SIG-M5 (cell line): ENCODE measurements around the gene UQCRFS1.

Experiments
- DNase-seq: peaks from one replicate; lab custom pipeline; 2025; lab: John Stamatoyannopoulos, UW

The UQCRFS1 gene

DNA sequence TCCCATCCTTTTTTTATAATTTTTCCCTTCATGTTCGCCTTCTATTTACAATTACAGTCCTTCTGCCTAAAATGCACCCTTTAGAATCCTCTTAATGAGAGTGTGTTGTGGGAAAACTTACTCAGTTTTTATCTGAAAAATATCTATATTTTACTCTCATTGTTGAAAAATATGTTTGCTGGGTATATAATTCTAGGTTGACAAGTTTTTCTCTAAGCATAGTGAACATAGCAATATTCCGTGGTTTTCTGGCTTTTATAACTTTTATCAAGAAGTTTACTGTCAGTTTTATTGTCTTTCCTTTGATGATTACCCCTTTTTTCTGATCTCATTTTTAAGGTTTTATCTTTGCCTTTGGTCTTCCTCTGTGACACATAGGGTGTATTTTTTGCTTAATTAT, 57.3 kb downstream of the UQCRFS1 start:
- no peak for DNase-seq
